HFF-Myc (cell line): Measurements from ENCODE around the gene ARPC1A.

Experiments used
- DNase-seq: peaks from one replicate; pipeline ENCODE4 v3.0.0-alpha.2; 2011; ENCODE audit warnings: low read depth; ENCODE audit errors: extremely low read depth
- H3K4me3 ChIP-seq: replicated peaks from 2 replicates; pipeline ENCODE4 v1.5.1; 2011; ENCODE audit warnings: low read depth, mild to moderate bottlenecking, control low read depth, low read length
- CTCF ChIP-seq: IDR thresholded peaks from 2 replicates; pipeline ENCODE4 v1.5.1; 2012; ENCODE audit warnings: mild to moderate bottlenecking, low read depth, low read length, control low read depth; ENCODE audit errors: missing control alignments

ARPC1A gene

GRCh38 chr7:99395616-99396327 lies 70.1 kb downstream of the ARPC1A start:
- no peak for DNase-seq
- TF ChIP-seq CTCF, result no peak

GRCh38 chr7:99396418-99397296 lies 71.0 kb downstream of the ARPC1A start:
- H3K4me3 ChIP-seq, result no peak overlapping the region
- no peak for TF ChIP-seq CTCF
- no peak for DNase-seq

More at GRCh38 chr7:99395616-99396327, 70.1 kb downstream of the ARPC1A start:
- no peak overlapping the region for H3K4me3 ChIP-seq

- H3K4me3 ChIP-seq, result no peak overlapping the region
- no peak for DNase-seq
- TF ChIP-seq CTCF, result no peak
These were observed 71.7 kb downstream of the ARPC1A start for GRCh38 chr7:99397297-99397983.

GRCh38 chr7:99398891-99399445 lies 73.3 kb downstream of the ARPC1A start:
- DNase-seq, result no peak
- H3K4me3 ChIP-seq, result no peak overlapping the region
- TF ChIP-seq CTCF, result no peak

GRCh38 chr7:99399597-99399996 lies 73.9 kb downstream of the ARPC1A start:
- no peak for TF ChIP-seq CTCF
- no peak overlapping the region for H3K4me3 ChIP-seq
- no peak for DNase-seq

- no peak overlapping the region for H3K4me3 ChIP-seq
- no peak for TF ChIP-seq CTCF
- DNase-seq, result no peak
These were observed 77.2 kb downstream of the ARPC1A start for GRCh38 chr7:99402854-99403253.
